HG03066 (cell line): Measurements from ENCODE around the gene DNAH5.

Experiments
- ATAC-seq: cut with Tn5 transposase; IDR thresholded peaks from one replicate; pipeline ENCODE4 v1.9.1; 2021; ENCODE audit warnings: low read depth; ENCODE audit not compliant: unreplicated experiment

The DNAH5 gene

GRCh38 chr5:13941468-13941867 lies 3.0 kb downstream of the DNAH5 start:
- no peak for ATAC-seq

- ATAC-seq = no peak
Observed at GRCh38 chr5:13939638-13940037, 4.8 kb downstream of the DNAH5 start.

DNA sequence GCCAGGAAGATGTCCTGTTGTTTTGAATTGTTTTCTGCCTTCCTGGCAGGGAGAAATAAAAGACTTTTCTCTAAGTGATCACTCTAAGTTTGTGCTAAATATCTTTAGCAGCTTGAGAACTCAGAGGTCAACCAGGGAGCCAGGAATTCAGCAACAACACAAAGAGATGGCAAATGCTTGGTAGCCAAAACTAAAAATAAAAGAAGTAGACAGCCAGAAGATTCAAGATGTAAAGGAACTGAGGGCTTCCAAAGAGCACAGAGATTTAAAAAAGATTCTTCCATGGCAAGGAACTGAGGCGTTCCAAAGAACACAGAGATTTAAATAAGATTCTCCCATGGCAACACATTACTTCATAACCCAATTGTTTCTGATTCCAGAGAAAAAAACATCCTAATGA lies 9.6 kb downstream of the DNAH5 start:
- no peak for ATAC-seq

DNA sequence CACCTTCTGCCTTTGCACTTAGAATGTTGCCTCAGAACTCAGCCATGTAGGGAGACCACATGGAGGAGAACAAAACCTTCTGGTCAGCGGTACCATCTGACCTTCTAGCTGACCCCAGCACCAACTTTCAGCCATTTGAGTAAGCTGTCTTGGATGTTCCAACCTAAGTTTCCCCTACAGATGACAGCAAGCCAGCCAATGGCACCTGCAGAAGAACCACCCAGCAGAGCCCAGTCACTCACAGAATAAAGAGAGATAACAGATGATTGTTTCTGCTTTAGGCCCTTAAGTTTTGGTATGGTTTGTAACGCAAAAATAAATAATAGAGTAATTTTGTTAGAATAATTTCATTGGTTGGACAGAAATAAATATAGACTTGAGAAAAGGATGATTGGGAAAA lies 10.4 kb downstream of the DNAH5 start:
- no peak for ATAC-seq

DNA sequence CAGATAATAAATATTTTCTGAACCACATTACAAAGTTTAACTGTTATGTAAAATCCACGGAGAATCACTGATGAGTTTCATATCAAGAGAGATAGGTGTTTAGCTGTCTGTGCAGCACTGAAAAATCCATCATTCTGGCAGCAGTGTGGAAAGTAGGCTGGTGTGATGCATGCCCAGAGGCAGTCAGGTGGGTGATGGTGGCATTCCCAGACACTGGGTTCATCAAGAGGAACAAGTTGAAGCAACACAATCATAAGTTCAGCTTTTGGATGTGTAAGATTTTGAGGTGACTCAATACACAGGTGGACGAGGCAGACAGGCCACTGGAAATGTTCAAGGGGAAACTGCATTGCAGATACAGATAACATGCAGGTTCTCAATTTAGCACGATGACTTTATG lies 11.9 kb downstream of the DNAH5 start:
- ATAC-seq = no peak

GRCh38 chr5:13932011-13932410 lies 12.5 kb downstream of the DNAH5 start:
- no peak for ATAC-seq

GRCh38 chr5:13930541-13931171 lies 13.8 kb downstream of the DNAH5 start:
- ATAC-seq = no peak

DNA sequence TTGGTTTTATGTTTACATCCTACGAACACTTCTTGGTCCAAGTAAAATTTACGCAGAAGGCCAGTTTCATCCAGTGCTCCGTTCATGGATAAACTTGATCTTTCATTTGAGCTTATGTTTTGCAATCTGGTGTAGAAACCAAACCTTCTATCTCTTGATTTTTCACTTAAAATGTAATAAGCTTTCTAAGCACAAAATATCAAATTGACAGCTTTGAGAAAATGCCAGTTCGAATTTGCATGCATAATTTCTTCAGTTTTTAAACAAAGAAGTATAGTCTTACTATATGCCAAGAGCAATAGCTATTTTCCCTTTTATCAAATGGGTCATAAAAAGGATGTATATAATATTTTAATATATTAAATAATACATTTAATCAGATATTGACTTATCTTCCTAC lies 17.8 kb downstream of the DNAH5 start:
- no peak for ATAC-seq

DNA sequence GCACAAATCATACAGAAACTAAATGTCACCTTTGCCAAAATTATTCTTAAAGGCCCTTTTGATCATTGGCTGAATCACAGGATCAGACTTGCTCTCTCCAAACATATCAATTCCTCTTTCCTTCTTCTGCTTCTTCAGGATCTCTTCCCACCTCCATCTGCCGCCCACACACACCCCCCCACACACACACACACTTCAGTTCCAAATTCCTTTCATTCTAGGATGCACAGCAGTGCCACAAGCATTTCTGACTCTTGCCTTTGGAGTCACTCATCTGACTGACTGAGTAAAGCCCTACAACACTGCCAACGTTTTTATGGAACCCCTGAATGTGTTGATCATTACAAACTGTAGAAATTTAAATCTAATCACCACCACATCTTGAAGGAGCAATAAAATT lies 22.9 kb downstream of the DNAH5 start:
- ATAC-seq = no peak

- ATAC-seq = no peak
Observed at GRCh38 chr5:13919786-13920185, 24.7 kb downstream of the DNAH5 start.

DNA sequence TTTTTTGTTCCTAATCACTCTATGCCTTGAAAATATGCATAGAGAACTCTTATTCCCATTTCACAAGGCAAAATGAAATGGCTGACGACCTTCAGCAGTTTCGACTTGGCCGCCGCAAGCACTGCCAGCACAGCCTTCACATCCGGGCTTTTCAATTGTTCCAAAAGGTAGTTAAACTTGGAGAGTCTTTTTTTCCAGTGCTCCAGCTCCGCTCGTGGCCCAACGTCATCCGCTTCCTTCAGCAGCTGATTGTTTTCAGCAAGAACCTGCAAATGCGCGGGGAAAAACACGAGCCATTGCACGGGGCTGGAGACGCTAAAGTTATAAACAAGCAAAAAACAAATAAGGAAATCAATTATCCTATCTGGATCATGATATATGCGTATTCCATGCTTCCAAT lies 25.4 kb downstream of the DNAH5 start:
- ATAC-seq = no peak

DNA sequence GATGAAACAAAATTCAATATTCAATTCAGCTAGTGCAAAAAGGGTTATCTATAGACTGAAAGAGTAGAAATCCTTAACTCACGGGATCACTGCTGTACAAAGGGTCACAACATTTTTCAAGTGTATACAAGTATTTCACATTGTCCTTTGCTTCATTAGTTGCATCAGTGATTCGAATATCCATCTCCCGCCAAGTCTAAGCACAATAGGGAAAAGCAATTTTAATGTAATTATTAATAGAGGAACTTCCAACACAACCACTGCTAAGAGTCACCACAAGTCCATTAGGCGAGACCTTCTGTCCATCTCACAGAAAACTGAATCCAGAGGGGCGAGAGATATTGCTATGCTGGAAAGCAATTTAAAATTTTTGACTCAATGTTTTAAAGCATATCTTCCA lies 27.4 kb downstream of the DNAH5 start:
- ATAC-seq = no peak

DNA sequence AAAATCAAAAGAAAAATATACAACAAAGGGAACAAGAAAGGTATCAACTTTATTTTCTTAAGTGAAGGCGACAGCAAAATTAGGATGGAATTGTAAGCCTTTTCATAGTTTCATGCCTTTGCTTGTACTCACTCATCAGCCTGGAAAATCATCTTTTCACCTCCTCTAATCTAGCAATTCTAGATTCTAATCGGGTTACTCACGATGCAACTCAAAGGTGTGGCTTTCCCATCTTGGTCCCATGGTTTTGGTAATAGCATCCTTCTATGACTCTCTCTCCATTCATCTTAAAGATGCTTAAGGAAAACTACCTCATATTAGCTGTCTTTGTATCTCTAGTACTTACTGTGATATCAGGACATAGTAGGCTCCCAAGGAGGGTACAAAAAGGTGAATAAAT lies 30.5 kb downstream of the DNAH5 start:
- ATAC-seq = no peak

DNA sequence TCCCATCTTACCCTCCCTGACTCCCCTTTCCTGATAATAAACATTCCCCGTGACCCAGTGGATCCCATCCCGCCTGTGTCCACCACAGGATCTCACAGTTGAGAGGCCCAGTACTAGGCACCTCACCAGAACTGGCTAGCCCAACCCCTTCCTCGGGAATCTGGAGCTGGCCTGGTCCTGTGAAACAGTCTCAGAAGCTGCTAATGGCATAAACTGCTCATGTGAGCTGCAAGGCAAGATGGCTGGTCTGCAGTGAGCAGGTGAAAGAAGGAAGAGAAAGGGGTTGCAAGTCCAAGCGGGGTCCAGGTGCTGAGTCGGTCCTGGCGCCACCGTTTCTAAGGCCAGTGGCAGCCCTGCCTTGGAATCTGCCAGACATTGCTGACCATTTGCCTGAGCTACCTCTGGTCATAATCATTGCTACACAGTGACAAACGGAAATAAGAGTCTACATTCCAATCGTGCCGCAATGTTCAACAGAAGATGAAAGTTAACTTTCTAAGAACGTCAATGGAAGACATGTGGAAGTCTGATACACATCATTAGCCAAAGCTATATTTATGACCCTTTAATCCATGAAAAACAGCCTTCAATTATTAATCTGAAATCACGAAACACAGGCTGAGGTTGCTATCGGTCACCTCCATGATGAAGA lies 33.7 kb downstream of the DNAH5 start:
- no peak for ATAC-seq

DNA sequence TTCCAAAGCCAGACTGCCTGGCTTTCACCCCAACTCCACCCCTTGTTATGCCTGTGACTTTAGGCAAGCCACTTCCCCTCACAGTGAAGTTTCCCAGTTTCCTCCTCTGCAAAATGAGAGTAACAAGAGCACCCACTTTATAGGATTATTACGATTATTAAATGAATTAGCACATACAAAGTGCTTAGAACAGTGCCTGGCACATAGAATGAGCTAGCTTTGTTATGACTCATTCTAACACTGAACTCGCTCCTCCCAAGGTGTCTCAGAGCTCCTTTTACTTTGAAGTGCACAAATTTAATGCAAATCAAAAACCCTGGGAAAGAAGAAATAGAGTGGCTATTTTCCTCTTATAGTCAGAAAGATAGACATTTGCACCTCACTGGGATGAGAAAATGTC lies 34.3 kb downstream of the DNAH5 start:
- no peak for ATAC-seq

DNA sequence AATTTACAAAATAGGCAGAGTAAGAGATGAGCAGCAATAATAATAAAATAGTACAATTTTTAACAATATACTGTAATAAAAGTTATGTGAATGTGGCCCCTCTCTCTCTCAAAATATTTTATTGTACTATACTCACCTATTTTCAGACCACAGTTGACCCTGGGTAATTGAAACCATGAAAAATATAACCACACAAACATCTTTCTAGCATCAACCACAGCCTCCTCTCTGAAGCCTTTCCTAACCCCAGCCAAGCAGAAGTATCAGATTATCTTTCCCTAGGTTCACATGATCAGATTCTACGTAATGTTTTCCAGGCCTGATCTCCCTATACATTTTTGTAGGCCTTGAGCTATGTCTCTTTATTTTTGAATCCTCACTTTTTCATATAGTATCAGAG lies 35.2 kb downstream of the DNAH5 start:
- ATAC-seq = no peak

DNA sequence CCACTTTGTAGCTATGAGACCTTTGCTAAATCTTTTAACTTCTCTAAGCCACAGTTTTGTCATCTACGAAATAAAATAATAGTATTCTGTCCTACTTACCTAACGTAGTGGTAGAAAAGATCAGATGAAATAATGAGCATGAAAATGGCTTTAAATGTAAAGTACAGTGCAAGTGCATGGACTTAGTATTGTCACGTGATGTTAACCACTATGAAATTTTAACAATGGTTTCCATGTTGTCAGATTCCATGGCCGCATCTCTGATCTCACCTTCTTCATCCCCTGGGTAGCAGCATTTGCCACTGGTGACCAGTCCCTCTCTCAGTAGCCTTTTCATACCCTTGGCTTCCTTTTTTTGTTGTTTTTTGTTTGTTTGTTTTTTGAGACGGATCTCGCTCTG lies 45.9 kb downstream of the DNAH5 start:
- ATAC-seq = no peak

- no peak for ATAC-seq
Observed at GRCh38 chr5:13878357-13878756, 66.1 kb downstream of the DNAH5 start.

- no peak for ATAC-seq
Observed at GRCh38 chr5:13866792-13867191, 77.7 kb downstream of the DNAH5 start.

DNA sequence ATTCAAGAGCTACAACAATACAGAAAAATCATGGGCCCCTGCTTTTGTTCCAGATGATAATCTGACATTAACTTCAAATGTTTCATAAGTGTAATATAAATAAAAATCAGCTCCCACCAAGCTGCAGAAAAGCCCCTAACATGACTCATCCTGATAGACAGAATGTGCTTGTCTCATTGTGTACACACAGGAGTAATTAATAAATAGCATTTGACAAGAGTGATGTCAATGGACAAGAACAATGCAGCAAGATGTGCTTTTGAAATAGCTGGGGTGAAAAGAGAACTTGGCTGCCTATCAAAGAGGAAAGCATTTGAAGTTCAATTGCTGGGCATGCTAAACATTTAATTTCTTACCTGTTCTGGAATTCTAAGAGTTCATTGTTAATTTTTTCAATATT lies 79.2 kb downstream of the DNAH5 start:
- ATAC-seq = no peak

- ATAC-seq = no peak
Observed at GRCh38 chr5:13860146-13860545, 84.3 kb downstream of the DNAH5 start.

GRCh38 chr5:13859270-13860065 lies 85.0 kb downstream of the DNAH5 start:
- no peak for ATAC-seq
